Mucosa of stomach (tissue), 1 donor: ENCODE data around the gene LEP.
"Not testable (repeated sequence)": the region's sequence is repeated elsewhere in the genome, so short reads cannot be mapped to it uniquely, and the experiment has no call there.

Experiments used
- H3K27me3 ChIP-seq: one replicate; pipeline ENCODE4 v1.7.0; 2013; ENCODE audit warnings: mild to moderate bottlenecking, low read length; ENCODE audit not compliant: control insufficient read depth, insufficient read depth
- H3K36me3 ChIP-seq: one replicate; pipeline ENCODE4 v1.7.0; 2013; ENCODE audit warnings: low read length; ENCODE audit not compliant: control insufficient read depth, insufficient read depth
- H3K4me1 ChIP-seq: one replicate; pipeline ENCODE4 v1.7.0; 2013; ENCODE audit warnings: mild to moderate bottlenecking, low read length; ENCODE audit not compliant: control insufficient read depth, insufficient read depth
- H3K4me3 ChIP-seq: one replicate; pipeline ENCODE4 v1.7.0; 2013; ENCODE audit warnings: low read length
- H3K9ac ChIP-seq: one replicate; pipeline ENCODE4 v1.7.0; 2013; ENCODE audit warnings: mild to moderate bottlenecking, low read length, moderate library complexity
- H3K9me3 ChIP-seq: one replicate; pipeline ENCODE4 v1.7.0; 2013; ENCODE audit warnings: mild to moderate bottlenecking, low read length, moderate library complexity; ENCODE audit not compliant: control insufficient read depth
- donor health status: Pancreatic carcinoma.

Gene LEP

DNA sequence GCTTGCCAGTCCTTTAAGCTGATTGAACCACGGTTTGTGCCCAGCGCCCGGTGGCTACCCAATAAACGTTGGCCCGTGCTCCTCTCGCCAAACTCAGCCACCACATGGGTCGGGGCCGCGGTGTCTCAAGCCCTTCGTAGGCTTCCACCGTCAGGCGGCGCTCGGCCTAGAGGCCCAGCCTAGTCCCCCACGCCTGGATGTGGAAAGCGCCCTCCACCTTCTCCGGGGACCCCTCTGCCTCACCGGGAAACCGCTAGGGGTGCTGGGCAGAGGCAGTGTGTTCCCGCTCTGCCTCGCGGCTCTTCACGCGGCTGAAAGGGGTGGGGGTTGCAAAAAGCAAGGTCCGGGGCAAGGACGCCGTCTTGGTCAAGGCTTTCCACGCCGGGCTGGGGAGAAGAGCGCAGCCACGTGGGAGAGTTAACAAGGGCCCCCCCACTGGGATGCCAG, 29.8 kb downstream of the LEP start:
- H3K4me3 ChIP-seq = no peak overlapping the region
- peaks cover 18% of the 10 kb centered on the region for H3K4me1 ChIP-seq
- H3K27me3 ChIP-seq = peaks cover 27% of the 10 kb centered on the region
- H3K9me3 ChIP-seq = no peaks in the 10 kb centered on the region
- no peak overlapping the region for H3K9ac ChIP-seq
- H3K36me3 ChIP-seq = no peaks in the 10 kb centered on the region

DNA sequence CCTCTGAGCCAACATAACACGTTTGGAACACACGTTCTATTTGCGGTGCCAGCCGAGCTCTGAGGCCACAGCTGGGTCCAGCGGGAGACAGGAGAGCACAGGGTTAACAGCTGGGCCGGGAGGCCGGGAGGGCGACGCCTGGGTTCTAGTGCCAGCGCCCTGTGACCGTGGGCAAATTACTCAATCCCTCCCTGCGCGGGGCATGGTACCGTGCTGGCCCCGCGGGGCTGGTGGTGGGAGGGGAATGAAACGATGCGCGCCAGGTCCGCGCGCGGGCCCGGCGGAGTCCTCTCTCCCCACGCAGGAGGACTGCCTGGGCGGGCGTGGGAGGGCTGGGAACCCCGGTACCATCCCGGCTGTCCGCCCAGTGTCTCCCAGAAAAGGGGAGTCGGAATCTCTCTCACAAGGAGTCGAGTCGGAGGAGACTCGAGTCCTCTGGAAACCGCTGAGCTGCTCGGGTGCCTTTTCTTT, 30.4 kb downstream of the LEP start:
- Histone ChIP-seq H3K4me3 (no peak overlapping the region), H3K9me3 (no peaks in the 10 kb centered on the region), H3K27me3 (peaks cover 27% of the 10 kb centered on the region), H3K4me1 (peaks cover 13% of the 10 kb centered on the region), H3K36me3 (no peaks in the 10 kb centered on the region), H3K9ac (no peak overlapping the region)

DNA sequence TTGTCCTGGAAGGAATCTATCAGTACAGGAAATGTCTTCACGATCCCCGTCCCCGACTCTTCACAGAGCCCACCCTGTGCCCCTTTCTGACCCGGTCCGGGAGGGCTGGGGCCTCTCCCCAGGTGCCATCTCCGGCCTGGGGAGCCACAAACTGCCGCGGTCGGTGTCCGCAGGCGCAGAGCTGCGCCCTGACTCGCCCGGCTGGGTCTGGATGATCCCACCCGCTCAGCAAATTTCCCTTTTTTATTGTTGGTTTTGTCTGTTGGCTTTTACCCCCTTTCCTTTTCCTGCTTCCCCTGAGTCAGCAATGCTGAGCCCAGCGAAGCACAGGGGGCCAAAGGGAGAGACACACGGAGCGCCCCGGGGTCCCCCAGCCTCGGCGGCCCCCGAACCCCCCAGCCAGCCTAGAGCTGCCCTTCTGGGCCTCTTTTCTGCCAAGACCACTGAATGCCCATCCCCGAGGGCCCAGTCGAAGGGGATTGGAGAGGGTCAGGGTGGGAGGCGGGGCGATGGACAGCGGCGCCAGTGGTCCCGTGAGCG, 30.9 kb downstream of the LEP start:
- H3K4me3 ChIP-seq = no peak overlapping the region
- no peaks in the 10 kb centered on the region for H3K9me3 ChIP-seq
- peaks cover 27% of the 10 kb centered on the region for H3K27me3 ChIP-seq
- no peaks in the 10 kb centered on the region for H3K36me3 ChIP-seq
- H3K4me1 ChIP-seq = peaks cover 8% of the 10 kb centered on the region
- no peak overlapping the region for H3K9ac ChIP-seq

DNA sequence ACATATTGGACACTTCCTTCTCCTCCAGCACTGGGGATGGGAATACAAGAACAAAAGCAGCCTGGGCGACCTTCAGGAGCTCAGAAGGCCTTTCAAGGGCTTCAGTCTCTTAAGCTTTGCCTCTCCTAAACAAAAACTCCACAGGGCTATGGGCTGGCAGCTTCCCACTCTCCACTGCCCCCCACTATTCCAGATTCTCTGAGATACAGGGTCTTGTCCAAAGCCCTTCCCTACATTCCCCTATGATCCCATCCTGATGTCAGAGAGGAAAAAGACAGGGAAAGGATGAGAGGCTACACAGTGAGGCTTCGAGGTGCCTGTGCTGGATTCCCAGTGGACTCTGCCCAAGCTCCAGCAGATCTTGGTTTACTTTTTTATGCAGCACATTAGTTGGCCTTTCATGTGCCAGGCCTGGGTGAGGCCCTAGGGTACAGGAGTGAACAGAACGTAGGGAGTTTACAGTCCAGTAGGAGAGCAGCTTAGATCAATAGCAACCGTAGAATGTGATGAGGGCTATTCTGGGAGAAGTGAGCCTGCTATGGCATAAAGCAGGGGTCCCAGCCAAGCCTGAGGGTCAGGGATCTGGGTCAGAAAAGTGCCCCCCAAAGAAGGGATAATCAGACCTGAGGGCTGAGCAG, 33.3 kb downstream of the LEP start:
- H3K4me3 ChIP-seq = no peak overlapping the region
- no peaks in the 10 kb centered on the region for H3K9me3 ChIP-seq
- H3K9ac ChIP-seq = no peak overlapping the region
- H3K4me1 ChIP-seq = peaks cover 8% of the 10 kb centered on the region
- H3K36me3 ChIP-seq = no peaks in the 10 kb centered on the region
- H3K27me3 ChIP-seq = peaks cover 27% of the 10 kb centered on the region

DNA sequence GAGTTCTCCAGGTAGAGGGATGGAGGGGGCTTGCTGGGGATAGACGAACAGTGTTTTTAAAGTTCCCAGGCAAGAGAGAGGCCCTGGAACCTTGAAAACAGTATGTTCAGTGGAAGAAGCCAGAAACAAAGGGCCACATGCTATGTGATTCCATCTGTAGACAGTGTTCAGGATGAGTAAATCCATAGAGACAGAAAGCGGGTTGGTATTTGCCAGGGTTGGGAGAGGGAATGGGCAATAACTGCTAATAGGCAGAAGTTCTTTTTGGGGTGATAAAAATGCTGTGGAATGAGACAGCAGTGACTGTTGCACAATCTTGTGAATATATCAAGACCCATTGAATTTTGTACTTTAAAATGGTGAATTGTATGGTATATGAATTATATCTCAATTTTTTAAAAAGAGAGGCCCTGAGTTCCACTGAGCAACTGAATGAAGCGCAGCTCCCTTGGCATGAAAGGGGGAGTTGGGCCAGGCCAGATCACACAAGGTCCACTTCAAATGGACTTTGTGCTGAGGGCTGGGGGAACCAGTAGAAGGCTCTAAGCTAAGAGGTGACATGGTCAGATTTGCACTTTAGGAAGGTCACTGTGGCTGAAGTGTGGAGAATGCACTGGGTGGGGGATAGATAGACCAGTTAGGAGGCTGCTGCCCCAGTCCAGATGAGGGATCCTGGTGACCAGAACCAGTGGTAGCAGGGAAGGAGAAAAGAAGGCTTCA, 34.0 kb downstream of the LEP start:
- Histone ChIP-seq H3K36me3 (no peaks in the 10 kb centered on the region), H3K9me3 (no peaks in the 10 kb centered on the region), H3K9ac (no peak overlapping the region), H3K4me1 (peaks cover 8% of the 10 kb centered on the region), H3K4me3 (no peak overlapping the region), H3K27me3 (peaks cover 27% of the 10 kb centered on the region)

DNA sequence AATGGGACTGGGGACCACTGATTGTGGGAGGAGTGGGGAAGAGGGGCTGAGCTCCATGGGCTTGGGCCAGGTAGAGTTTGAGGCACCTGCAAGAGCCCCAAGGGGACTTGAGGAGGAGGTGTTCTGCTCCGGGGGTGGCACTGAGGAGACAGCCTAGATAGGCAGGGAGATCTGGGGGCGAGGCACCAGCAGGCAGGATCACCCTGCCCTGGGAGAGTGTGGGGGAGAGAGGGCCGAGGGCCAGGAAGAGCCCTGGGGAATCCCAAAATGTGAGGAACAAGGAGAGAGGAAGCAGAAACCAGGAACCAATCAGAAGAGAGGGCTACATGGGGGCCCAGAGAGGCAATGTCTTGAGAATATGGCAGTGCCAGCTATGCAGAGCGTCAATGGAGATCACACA, 34.6 kb downstream of the LEP start:
- Histone ChIP-seq H3K9ac (no peak overlapping the region), H3K4me1 (peaks cover 7% of the 10 kb centered on the region), H3K27me3 (peaks cover 23% of the 10 kb centered on the region), H3K9me3 (no peaks in the 10 kb centered on the region), H3K4me3 (no peak overlapping the region), H3K36me3 (no peaks in the 10 kb centered on the region)

DNA sequence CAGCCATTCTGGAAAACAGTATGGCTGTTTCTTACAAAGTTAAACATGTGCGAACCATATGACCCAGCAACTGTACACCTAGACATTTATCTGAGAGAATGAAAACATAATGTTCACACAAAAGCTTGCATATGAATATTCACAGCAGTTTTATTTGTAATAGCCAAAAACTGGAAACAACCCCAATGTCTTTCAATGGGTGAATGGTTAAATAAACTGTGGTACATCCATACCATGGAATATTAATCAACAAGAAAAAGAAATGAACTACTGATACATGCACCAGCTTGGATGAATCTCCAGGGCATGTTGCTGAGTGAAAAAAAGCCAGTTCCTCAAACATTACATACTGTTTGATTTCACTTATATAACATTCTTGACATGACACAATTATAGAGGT, 37.3 kb downstream of the LEP start:
- Histone ChIP-seq H3K9ac (no peak overlapping the region), H3K27me3 (no peaks in the 10 kb centered on the region), H3K9me3 (no peaks in the 10 kb centered on the region)

DNA sequence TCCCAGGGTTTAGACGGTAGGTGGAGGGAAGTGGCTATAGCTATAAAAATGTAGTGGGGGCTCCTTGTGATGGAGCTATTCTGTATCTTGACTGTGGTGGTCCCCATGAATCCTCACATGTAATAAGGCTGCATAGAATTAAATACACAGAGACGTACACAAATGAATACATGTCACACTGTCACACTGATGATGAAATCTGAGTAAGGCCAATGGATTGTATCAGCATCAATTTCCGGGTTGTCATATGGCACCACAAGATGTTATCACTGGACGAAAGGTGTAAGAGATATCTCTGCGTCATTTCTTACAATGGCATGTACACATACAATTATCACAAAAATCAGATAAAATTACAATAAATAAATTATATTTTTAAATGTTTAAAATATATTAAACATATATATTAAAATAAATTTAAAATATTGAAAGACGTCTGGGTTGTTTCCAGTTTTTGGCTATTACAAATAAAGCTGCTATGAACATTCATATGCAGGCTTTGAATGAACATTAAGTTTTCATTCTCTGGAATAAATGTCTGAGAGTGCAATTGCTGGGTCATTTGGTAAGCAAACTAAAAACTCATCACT, 38.1 kb downstream of the LEP start:
- no peaks in the 10 kb centered on the region for H3K27me3 ChIP-seq
- H3K9me3 ChIP-seq = no peaks in the 10 kb centered on the region
- no peaks in the 10 kb centered on the region for H3K36me3 ChIP-seq
- H3K4me3 ChIP-seq = no peak overlapping the region
- H3K9ac ChIP-seq = no peak overlapping the region
- no peaks in the 10 kb centered on the region for H3K4me1 ChIP-seq

More for the DNA sequence above, 37.3 kb downstream of the LEP start:
- Histone ChIP-seq H3K4me1 (no peaks in the 10 kb centered on the region), H3K4me3 (no peak overlapping the region), H3K36me3 (no peaks in the 10 kb centered on the region)

DNA sequence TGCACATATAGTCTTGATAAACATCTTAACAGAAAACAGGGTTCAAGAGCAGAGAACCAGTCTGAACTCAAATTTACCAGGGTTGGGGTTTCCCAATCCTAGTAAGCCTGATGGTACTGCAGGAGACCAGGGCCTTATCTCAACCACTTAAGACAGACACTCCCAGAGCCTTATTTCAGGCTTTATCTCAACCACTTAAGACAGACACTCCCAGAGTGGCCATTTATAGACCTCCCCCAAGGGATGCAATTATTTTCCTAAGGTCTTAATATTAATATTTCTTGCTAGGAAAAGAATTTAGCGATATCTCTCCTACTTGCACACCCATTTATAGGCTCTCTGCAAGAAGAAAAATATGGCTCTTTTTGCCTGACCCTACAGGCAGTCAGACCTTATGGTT, 39.4 kb downstream of the LEP start:
- H3K27me3 ChIP-seq, H3K36me3 ChIP-seq, H3K9me3 ChIP-seq, H3K9ac ChIP-seq, H3K4me1 ChIP-seq, H3K4me3 ChIP-seq: not testable (repeated sequence)

DNA sequence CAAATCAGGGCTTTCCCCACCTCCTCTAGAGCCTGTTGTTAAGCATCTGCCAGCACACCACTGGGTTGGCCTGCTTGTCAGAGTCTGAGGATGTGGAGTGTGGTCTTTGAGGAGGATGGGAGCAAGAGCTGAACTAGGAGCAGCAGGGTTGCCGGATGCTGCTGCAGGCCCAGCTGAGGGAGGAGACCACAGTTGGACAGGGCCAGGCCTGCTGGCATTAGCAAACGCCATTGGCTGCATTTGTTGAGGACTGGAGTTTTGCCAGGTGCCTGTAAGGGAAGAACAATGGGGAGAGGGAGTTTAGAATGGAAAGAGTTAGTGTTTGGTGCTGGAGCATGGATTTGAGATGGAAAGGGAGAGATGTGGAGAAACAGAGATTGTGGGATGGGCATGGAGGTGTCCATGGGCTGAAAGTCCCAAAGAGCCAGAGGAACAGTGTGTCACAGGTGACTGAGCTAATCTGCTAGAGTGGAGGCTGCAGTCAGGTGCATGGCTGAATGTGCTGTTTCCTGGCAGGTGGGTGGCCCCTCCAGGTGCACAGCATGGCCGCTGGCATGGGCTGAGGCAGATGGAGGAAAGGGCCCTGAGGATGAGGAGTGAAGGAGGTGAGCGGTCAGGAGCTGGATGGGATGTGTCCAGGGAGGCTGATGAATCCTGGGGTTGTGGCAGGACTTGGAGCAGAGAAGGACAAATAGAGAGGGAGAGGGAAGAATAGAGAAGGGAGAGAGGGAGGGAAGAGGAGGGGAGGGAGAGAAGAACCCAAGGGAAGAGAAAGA, 40.7 kb downstream of the LEP start:
- H3K9me3 ChIP-seq = no peaks in the 10 kb centered on the region
- H3K36me3 ChIP-seq = no peaks in the 10 kb centered on the region
- H3K4me1 ChIP-seq = no peaks in the 10 kb centered on the region
- H3K9ac ChIP-seq = no peak overlapping the region
- no peak overlapping the region for H3K4me3 ChIP-seq
- no peaks in the 10 kb centered on the region for H3K27me3 ChIP-seq

DNA sequence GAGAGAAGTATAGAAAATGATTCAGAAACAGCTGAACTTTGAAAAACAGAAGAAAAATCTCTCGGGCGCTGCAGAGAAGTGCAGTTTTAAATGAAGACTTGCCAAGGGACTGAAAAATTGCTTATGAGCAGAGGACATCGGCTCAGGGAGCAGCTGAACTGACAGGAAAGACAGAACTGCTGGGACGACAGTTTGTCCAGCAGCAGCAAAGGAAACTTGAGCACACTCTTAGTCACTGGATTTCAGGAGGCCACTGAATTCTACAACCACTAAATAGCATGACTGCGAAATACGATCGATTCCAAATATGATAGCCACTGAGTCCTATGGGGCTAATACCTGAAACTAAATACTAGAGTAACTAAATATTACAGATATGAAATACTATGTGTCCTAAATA, 43.0 kb downstream of the LEP start:
- H3K9ac ChIP-seq = no peak overlapping the region
- no peaks in the 10 kb centered on the region for H3K9me3 ChIP-seq
- no peaks in the 10 kb centered on the region for H3K27me3 ChIP-seq
- H3K4me1 ChIP-seq = no peaks in the 10 kb centered on the region
- no peaks in the 10 kb centered on the region for H3K36me3 ChIP-seq
- no peak overlapping the region for H3K4me3 ChIP-seq
